GM19324 (cell line): Measurements from ENCODE around the gene GKAP1.
"Not testable (repeated sequence)": the region's sequence is repeated elsewhere in the genome, so short reads cannot be mapped to it uniquely, and the experiment has no call there.

Source experiments
- ATAC-seq: cut with Tn5 transposase; IDR thresholded peaks from one replicate; pipeline ENCODE4 v1.9.1; 2021; ENCODE audit warnings: mild to moderate bottlenecking, moderate library complexity; ENCODE audit not compliant: unreplicated experiment, low FRiP score

GKAP1 gene

DNA sequence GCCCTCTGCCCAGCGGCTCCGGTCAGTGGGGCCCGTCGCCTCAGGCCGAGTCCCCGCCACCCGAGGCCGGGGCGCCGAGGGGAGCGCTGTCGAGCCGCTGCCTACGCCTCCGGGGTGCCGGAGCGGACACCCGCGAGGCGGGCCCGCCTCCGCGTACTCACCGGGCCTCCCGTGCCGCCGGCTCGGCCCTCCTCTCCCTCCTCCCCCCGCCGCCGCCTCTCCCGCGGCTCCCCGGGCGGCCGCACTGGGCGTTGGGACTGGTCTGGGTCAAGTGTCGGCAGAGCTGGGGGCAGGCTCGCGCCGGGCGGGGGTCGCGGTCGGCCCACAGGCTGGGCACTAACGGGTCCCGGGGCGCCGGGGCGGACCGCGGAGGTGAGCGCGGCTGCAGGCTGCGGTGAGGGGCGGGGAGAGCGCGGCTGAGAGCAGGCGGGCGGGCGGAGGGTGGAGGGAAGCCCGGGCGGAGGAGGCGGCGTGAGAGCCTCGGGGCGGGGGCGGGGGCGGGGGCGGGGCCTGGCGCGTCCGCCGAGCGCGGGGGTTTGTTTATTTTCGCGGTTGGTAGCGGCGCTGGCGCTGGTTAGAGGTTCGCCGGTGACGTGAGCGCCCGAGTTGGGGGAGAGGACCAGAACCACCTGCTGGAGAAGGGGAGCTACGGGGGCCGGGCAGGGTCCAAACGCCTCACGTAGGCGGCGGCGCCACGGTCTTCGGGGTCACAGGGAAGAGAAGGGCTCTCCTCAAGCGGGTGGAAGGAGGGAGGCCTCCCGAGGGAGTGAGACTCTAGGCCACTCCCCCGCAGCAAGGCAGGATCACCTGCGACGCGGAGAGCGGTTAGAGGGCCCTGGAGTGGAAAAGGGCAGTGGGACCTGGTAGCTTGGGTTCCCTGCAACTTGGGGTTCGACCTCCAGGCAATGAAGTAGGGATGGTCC, at the start of gene GKAP1:
TSS of gene GKAP1 (minus strand) at position 414 of the 923 bp plus-strand sequence. CDS start 11,252 bp downstream, outside the sequence.
- ATAC-seq: peak; percentile 87

DNA sequence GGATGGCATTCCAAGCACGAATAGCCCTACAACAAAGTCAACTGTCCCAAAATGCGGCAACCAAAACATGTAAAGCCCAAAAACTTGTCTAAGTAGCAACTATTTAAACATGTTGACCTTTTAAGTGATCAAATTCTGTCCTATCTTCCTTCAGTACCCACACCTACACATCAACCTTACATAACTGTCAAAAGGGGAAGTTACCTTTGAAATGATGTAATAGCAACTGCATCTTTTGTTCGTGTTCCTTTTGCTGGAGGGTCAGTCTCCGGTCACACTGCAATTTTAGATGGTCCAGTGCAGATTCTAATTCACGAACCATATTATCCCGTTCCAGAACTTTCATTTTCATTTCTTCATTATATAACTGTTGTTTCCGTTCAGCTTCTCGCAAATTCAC, 32.3 kb upstream of the GKAP1 start:
- ATAC-seq: not testable (repeated sequence)

DNA sequence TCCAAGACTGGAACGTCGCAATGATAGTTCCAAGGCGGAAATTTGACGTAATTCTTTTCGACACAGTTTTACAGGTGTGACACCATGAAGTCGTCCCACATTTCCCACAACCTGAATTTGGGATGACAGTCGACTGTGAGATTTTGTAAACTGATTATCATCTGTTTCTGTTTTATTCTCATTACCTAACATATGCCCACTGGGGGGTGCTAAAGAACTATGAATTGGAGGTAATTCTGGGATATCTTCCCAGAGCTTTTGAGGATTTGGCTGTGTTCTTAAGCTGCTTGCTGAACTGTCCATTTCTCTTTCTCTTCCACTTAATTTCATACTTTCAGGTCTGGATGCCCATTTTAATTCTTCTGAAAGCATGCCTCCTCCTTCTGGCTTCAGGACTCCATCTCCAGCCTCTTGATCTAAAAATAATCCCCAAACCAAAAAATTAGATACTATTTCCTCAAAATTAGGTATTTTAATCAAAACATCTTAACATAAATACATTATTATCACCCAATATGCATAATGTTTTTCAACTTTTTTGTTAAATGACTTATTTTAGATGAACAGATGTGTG, 19.6 kb upstream of the GKAP1 start:
- ATAC-seq: not testable (repeated sequence)

DNA sequence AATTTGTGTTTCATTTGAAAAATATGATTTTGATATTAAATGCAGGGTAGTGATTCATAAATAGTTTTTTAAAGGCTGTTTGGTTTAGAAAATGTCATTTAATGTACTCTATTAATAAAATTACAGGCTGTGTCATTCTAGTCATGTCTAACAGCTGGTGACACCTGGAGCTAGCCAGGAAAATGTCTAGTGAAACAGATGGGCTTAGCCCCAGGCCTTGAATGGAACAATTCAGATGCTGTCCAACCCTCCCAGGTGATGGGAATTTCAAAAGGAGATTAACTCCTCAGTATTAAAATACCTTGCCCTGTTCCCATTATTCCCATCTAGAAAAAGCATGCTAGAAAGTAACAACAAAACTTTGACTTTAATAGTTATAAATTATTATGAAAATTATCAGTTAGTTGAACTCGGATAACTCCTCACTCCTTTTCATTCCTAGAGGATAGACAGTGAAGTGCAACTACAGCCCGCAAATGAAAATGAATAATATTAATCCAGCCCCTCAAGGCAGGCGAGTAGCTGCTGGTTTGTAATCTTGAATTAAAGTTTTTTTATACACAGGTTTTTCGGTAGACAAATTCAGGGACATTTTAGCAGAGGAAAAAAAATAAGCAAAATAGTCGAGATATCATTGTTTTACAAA, 13.0 kb upstream of the GKAP1 start:
- ATAC-seq: not testable (repeated sequence)

DNA sequence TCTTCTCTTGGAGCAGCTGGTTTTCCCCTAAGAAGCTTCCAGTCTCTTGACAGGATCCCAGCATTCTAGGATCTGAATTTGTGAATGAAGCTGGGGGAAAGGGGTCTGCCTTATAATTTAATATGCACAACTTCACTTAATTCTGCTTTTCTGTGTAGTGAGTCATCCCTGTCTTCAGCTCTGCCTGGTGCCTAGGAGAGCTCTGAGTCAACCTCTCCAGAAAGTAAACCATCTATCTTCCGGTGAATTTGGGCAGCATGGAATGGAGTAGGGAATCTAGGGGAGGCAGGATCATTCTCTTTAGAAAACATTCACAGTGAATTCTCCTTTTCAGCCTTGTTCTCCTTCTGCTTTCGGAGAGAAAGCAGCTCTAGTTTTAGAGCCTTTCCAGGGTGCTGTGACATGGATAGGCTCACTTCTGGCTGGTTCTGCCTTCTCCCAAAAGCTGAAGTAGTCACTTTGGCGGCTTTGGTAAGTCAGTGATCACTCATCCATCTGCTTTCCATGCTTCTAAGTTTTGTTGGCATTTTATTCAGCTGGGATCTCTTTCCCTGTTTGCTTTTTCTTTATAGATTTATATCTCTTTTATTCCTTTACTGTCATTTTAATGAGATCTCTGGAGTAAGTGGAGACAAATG, 7.5 kb upstream of the GKAP1 start:
- ATAC-seq: not testable (repeated sequence)

DNA sequence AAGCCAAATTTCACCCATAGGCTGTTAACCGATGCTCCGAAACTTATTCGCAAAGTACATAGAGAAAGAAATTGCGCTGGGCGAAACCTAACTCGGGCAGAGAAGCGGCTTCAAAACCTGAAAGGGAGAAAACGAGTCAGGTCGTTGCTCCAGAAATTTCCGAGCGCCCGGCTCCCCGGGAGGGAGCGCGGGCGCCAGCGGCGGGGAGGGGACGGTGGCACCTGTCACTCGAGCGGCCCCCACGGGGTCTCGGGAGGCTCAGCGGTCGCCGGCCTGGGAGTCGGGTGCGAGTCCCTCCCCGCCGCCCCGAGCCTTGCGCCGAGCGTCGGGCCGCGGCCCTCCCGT, 586 bp downstream of the GKAP1 start:
- not testable (repeated sequence) for ATAC-seq

DNA sequence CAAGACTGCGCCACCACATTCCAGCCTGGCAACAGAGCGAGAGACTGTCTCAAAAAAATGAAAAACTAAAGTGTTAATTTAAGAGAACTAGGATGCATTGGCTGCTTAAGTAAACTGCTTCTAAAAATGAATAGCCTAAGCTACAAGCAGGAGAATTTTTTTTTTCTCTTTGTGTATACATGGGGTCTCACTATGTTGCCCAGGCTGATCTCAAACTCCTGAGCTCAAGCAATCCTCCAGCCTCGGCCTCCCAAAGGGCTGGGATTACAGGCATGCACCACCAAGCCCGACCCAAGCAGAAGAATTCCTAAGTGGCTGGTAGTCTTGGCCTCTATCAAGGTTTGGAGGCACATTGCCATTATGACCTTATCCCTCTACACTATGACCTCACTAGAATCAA, 2.4 kb downstream of the GKAP1 start:
- ATAC-seq: not testable (repeated sequence)

DNA sequence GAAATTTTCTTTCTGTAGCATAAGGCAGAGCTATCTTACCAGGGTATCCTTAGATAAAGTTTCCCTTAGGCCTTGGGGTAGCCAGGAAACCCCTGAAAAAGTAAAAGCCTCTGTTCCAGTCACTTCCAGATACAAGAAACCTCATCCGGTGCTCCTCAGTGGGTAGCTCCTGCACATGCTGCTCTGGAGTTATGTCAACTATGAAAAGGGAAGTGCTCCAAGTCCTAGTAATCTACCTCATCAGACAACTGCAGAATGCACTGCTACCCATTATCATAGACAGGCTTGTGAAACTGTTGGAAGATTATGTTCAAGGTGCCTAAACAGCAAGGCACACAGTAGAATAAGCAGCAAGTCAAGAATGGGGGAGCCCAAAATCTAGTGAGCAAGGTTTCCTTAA, 8.4 kb downstream of the GKAP1 start:
- ATAC-seq: not testable (repeated sequence)

DNA sequence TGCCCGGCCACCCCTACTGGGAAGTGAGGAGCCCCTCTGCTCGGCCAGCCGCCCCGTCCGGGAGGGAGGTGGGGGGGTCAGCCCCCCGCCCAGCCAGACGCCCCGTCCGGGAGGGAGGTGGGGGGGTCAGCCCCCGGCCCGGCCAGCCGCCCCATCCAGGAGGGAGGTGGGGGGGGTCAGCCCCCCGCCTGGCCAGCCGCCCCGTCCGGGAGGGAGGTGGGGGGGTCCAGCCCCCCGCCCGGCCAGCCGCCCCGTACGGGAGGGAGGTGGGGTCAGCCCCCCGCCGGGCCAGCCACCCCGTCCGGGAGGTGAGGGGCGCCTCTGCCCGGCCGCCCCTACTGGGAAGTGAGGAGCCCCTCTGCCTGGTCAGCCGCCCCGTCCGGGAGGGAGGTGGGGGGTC, 13.1 kb downstream of the GKAP1 start:
- not testable (repeated sequence) for ATAC-seq

DNA sequence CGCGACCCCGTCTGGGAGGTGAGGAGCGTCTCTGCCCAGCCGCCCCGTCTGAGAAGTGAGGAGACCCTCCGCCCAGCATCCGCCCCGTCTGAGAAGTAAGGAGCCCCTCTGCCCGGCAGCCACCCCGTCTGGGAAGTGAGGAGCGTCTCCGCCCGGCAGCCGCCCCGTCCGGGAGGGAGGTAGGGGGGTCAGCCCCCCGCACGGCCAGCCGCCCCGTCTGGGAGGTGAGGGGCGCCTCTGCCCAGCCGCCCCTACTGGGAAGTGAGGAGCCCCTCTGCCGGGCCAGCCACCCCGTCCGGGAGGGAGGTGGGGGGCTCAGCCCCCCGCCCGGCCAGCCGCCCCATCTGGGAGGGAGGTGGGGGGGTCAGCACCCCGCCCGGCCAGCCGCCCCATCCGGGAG, 13.6 kb downstream of the GKAP1 start:
- ATAC-seq: not testable (repeated sequence)

DNA sequence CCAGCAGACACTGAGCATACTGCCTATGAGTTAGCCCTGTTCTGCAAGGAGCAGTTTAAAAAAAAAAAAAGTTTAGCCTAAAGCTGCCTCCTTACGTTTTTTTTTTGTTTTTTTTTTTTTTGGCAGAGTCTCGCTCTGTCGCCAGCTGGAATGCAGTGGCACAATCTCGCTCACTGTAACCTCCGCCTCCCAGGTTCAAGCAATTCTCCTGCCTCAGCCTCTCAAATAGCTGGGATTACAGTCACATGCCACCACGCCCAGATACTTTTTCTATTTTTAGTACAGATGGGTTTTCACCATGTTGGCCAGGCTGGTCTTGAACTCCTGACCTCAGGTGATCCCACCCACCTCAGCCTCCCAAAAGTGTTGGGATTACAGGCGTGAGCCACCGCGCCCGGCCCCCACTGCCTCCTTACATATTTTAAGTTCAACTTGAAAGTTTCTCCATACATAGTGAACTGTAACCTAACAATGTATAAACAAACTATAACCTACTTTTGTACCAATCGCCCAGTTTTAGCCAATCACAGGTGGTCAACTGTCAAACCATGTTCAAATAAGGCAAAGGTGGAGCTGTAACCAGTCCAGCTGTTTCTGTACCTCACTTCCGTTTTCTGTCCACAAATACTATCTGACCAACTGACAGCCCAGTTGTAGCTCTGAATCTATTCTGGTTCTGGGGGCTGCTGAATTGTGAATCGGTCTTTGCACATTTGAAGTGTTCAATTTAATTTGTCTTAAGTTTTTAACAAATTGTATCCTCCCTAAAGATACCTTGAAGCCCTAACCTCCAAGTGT, 17.1 kb downstream of the GKAP1 start:
- ATAC-seq: no peak

DNA sequence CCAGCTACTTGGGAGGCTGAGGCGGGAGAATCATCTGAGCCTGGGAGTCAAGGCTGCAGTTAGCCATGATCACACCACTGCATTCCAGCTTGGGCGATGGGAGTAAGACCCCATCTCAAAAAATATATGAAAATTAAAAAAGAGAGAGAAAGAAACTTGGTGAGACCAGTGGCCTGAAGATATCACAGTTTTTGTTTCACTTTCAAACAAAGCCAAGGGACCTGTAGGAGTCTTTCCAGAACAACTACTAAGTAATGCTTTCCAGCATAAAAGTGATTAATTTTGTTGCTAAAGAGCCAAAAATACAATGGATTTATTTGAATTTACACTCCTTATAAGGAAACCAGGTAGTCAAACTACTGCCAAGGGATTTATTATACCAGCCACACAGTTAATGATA, 23.5 kb downstream of the GKAP1 start:
- ATAC-seq: no peak

DNA sequence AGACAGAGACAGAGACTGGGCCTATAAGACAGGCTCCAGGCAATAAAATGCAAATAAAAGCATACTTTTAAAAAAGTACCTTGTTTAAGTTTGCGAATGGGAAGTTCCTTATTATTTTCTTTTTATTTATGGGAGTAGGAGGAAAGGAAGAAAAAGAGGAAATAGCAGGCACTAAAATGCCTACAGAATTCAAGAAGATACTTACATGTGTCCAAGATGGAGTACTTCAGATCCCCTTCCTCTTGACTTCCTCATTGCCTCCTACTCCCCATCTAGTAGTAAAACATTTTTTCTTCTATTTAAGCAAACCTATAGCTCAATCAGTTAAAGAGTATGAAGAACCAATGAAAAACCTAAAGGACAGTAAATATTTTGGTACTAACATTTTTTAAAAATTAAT, 24.8 kb downstream of the GKAP1 start:
- ATAC-seq: no peak

DNA sequence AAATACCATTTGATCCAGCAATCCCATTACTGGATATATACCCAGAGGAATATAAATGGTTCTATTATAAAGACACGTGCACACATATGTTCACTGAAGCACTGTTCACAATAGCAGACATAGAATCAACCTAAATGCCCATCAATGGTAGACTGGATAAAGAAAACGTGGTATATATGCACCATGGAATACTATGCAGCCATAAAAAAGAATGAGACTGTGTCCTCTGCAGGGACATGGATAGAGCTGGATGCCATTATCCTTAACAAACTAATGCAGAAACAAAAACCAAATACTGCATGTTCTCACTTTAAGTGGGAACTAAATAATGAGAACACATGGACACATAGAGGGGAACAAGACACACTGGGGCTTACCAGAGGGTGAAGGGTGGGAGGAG, 39.4 kb downstream of the GKAP1 start:
- ATAC-seq: no peak

DNA sequence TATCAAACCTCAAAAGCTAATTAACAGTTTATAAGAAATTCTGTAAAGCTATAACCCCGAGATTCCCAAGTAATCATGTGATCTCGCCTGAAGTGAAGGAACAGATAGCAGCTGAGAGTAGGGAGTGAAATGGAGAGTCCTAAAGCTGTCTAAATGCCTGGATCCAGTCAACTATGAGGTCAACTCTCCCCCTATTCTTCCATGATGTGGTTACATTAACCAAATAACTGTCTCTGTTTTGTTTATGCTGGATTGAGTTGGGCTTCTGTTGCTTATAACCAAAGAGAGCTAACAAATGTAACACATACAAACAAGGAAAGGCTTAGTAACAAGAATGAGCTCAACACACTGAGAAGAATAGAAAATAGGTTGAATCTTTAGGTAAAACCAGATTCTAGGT, 41.6 kb downstream of the GKAP1 start:
- ATAC-seq: no peak

DNA sequence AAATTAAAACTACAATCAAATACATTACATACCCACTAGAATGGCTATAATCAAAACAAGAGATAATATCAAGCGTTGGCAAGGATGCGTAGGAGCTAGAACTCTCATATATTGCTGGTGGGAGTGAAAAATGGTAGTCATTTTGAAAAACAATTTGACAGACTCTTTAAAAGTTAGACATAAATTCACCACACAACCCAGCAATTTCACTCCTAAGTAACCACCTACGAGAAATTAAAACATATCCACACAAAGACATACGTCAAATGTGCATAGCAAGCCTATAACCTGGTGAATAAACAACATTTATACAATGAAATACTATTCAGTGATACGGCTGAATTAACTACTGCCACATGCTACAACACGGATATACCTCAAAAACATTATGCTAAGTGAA, 44.7 kb downstream of the GKAP1 start:
- no peak for ATAC-seq

DNA sequence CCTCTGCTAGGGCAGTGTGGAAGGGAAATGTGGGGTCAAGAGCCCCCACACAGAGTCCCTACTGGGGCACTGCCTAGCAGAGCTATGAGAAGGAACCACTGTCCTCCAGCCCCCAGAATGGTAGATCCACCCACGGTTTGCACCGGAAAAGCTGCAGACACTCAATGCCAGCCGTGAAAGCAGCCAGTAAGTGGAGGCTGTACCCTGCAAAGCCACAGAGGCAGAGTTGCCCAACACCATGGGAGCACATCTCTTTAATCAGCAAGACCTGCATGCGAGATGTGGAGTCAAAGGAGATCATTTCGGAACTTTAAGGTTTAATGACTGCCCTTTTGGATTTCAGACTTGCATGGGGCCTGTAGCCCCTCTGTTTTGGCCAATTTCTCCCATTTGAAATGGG, 52.2 kb downstream of the GKAP1 start:
- no peak for ATAC-seq

DNA sequence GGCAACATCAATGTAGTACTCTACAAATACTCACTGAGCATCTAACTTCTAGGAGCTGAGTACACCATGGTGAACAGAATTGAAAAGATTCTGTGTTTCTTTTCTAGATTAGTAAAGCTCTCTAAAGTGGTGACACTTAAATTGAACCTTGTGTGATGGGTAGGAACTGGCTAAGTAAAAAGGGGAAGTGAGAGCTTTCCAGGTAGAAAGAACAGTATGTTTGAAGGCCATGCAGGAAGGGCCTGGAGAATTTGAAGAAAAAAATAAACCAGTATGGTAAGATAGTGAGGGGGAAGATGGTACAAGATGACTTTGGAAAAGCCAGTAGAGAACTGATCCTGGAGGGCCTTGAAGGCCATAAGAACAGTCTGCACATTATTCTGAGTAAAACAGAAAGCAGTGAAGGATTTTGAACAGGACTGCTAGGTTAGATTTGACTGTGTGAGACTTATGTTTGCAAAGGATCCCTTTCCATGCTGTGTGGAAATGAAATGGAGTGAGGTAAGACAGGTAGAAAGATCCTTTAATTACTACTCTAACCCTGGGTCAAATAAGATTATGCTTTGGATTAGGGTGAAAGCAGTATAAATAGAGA, 63.1 kb downstream of the GKAP1 start:
- ATAC-seq: peak; percentile 74

DNA sequence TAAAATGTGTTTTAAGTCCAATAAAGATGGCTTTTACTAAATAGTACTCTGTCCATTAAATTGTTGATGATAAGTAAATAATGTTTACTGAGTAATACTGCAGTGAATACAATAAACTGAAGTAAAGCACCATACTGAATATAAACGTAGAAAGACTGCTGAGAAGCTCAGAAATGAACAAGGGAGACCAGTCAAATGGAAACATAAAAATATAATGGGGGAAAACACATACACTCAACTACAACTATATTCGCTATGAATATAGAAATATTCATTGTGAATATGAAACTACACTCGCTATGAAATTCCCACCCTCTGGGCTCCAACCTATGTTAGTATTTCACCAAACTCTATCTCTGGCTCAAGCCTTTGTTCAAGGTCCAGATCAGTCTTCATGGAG, 67.9 kb downstream of the GKAP1 start:
- no peak for ATAC-seq

DNA sequence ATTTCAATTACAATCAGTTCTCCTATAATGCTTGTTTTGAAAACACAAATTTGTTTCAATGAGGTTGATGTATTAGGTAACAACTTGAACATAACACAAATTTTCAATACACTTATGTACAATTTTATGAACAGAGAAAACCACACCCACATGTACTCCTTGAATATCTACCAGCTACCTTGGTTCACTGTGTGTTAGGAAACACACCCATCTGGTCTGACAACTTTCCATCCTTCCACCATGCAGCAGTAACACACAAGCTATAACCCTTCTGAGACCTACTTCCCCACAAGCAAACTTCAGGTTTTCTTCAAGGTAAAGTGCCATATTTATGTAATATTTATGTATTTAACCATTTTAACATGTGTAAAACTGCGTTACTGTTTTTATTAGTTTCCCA, 73.4 kb downstream of the GKAP1 start:
- no peak for ATAC-seq
